ENCODE results near the gene SORL1-AS1.
A peak's percentile ranks its signal among the peaks of the same experiment; 100 is the strongest.

SORL1-AS1 gene

GRCh38 chr11:121452609-121453150 is at the start of gene SORL1-AS1:
Gene SORL1-AS1 (minus strand): TSS chr11:121452967.
- DNase-seq (ENCODE audit: low read depth), result no peak
- peak within 1 kb of the TSS; percentile 57 for H3K4me3 ChIP-seq (ENCODE audit: low read depth, low read length)
- TF ChIP-seq CTCF (IDR thresholded peaks at IDR 0.05; ENCODE audit: insufficient read depth, low read depth, low read length), result no peak

GRCh38 chr11:121500717-121501116 is 48.0 kb upstream of the SORL1-AS1 start:
- DNase-seq (ENCODE audit: low read depth), result no peak
- no peak overlapping the region for H3K4me3 ChIP-seq (ENCODE audit: low read depth, low read length)
- TF ChIP-seq CTCF (IDR thresholded peaks at IDR 0.05; ENCODE audit: insufficient read depth, low read depth, low read length), result no peak

- DNase-seq (ENCODE audit: low read depth), result no peak
- no peak overlapping the region for H3K4me3 ChIP-seq (ENCODE audit: low read depth, low read length)
- TF ChIP-seq CTCF (IDR thresholded peaks at IDR 0.05; ENCODE audit: insufficient read depth, low read depth, low read length), result no peak
Measured at GRCh38 chr11:121500275-121500674, 47.5 kb upstream of the SORL1-AS1 start.

GRCh38 chr11:121499405-121499804 is 46.6 kb upstream of the SORL1-AS1 start:
- H3K4me3 ChIP-seq (ENCODE audit: low read depth, low read length), result no peak overlapping the region
- TF ChIP-seq CTCF (IDR thresholded peaks at IDR 0.05; ENCODE audit: insufficient read depth, low read depth, low read length), result no peak
- DNase-seq (ENCODE audit: low read depth), result peak; percentile 78

- no peak for TF ChIP-seq CTCF (IDR thresholded peaks at IDR 0.05; ENCODE audit: insufficient read depth, low read depth, low read length)
- DNase-seq (ENCODE audit: low read depth), result no peak
- H3K4me3 ChIP-seq (ENCODE audit: low read depth, low read length), result no peak overlapping the region
Measured at GRCh38 chr11:121497176-121497998, 44.6 kb upstream of the SORL1-AS1 start.

GRCh38 chr11:121494355-121495099 is 41.8 kb upstream of the SORL1-AS1 start:
- no peak for TF ChIP-seq CTCF (IDR thresholded peaks at IDR 0.05; ENCODE audit: insufficient read depth, low read depth, low read length)
- no peak for DNase-seq (ENCODE audit: low read depth)
- no peak overlapping the region for H3K4me3 ChIP-seq (ENCODE audit: low read depth, low read length)
